ENCODE data around the gene GULP1. TPM values are rescaled to one million over a fixed set of nuclear protein-coding genes. Genes with fewer than 3 reads are reported as not detected.
A peak's percentile ranks its signal among the peaks of the same experiment; 100 is the strongest.

Gene GULP1
- total and polyA plus RNA-seq, 11 donors = 1.1 to 8.3 (median 4.7) TPM

DNA sequence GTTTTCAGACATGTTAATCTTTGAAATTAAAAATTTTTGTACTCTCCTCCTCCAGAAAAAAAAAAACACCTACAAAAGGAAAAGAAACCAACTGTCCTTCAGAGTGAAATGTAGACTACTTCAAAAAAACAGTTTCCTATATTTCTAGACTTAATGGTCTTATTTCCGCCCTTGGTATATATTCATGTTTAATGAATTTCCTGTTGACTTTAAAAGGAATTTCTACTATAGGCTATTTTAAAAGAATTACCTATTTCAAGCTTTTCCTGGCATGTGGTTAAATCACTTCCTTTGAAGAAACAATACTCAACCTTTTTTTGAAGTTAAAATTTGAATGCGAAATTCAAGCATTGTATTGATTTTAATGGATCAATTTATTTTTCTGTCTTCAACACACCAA is 29.2 kb downstream of the GULP1 start:
- TF ChIP-seq CTCF (IDR thresholded peaks at IDR 0.05) (no peak), POLR2A (IDR thresholded peaks at IDR 0.05) (no peak)
- intact Hi-C loops (cut with DNase I) = no loop called here
- Histone ChIP-seq H3K4me3 (no peak overlapping the region), H3K27me3 (no peaks in the 10 kb centered on the region), H3K27ac (no peak overlapping the region), H3K36me3 (no peaks in the 10 kb centered on the region), H3K4me1 (peaks cover 0 to 5% (median 0%) of the 10 kb centered on the region in 12 donors), H3K9me3 (peaks cover 0 to 13% (median 0%) of the 10 kb centered on the region in 12 donors)
- WGBS, 4 donors = 50 to 72% (median 55%) methylated on average over 2 of the region's 2 CpGs
- no peak for ATAC-seq
- no peak for DNase-seq

GRCh38 chr2:188322569-188323551 is 31.2 kb downstream of the GULP1 start:
- TF ChIP-seq CTCF (IDR thresholded peaks at IDR 0.05) (no peak), POLR2A (IDR thresholded peaks at IDR 0.05) (no peak)
- no peak for ATAC-seq
- H3K4me3 ChIP-seq = no peak overlapping the region

DNA sequence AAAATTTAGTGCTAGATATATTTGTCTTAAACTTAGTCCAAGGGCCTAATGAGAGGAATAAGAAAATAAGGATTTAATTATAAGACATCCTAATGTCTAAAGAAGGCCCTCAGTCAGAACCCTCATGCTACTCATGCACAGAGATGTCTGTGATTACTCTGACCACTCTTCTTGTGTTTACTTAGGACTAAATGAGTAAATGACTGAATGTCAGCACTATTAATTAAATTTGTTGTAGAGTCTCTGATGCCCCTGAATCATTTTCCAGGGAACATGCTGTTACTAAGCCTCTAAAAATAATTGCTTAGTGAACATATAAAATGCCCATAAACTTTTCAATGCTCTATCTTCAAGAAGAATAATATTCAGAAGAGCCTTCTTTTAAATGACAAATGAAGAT is 32.4 kb downstream of the GULP1 start:
- DNase-seq (no peak), ATAC-seq (no peak)
- no peaks in the 10 kb centered on the region for H3K9me3 ChIP-seq
- TF ChIP-seq POLR2A (IDR thresholded peaks at IDR 0.05) (no peak), CTCF (IDR thresholded peaks at IDR 0.05) (no peak)
- no peaks in the 10 kb centered on the region for H3K36me3 ChIP-seq
- H3K27ac ChIP-seq = no peak overlapping the region
- intact Hi-C loops (cut with DNase I) = no loop called here
- no peaks in the 10 kb centered on the region for H3K27me3 ChIP-seq
- H3K4me3 ChIP-seq = no peak overlapping the region
- peaks cover 0 to 5% (median 0%) of the 10 kb centered on the region in 12 donors for H3K4me1 ChIP-seq

More at GRCh38 chr2:188322569-188323551, 31.2 kb downstream of the GULP1 start:
- Histone ChIP-seq H3K36me3 (no peaks in the 10 kb centered on the region), H3K9me3 (no peaks in the 10 kb centered on the region), H3K27ac (peak overlapping the region in 1 of 12 donors; percentile 27), H3K27me3 (no peaks in the 10 kb centered on the region), H3K4me1 (peaks cover 0 to 5% (median 0%) of the 10 kb centered on the region in 12 donors)
- intact Hi-C loops (cut with DNase I) = no loop called here
- 60 to 85% (median 71%) methylated on average over 6 of the region's 6 CpGs for WGBS, 4 donors
- DNase-seq = no peak

- Histone ChIP-seq H3K4me1 (peaks cover 0 to 5% (median 0%) of the 10 kb centered on the region in 12 donors), H3K4me3 (no peak overlapping the region), H3K36me3 (no peaks in the 10 kb centered on the region), H3K27ac (no peak overlapping the region), H3K27me3 (no peaks in the 10 kb centered on the region), H3K9me3 (no peaks in the 10 kb centered on the region)
- intact Hi-C loops (cut with DNase I) = no loop called here
- DNase-seq (no peak), ATAC-seq (no peak)
- TF ChIP-seq CTCF (IDR thresholded peaks at IDR 0.05) = no peak
- TF ChIP-seq POLR2A (IDR thresholded peaks at IDR 0.05) = no peak
- WGBS, 4 donors = 89 to 100% (median 92%) methylated on average over 1 of the region's 1 CpG
Measured at GRCh38 chr2:188326290-188326668, 34.6 kb downstream of the GULP1 start.
